Erythroblast (primary cell): ENCODE results near the gene OPA3.

Source experiments
- GATA1 ChIP-seq: IDR thresholded peaks from 2 replicates; pipeline ENCODE4 v1.6.1; 2011; ENCODE audit warnings: low read depth, mild to moderate bottlenecking, control low read depth, low read length, moderate library complexity
- POLR2A ChIP-seq: IDR thresholded peaks from 2 replicates; pipeline ENCODE4 v1.6.1; 2011; ENCODE audit warnings: mild to moderate bottlenecking, low read length

- TF ChIP-seq POLR2A (no peak), GATA1 (no peak)
Observed at GRCh38 chr19:45598267-45599001, 13.8 kb upstream of the OPA3 start.
